Right kidney (tissue), 1 donor: ENCODE results near the gene CFAP251.
"Not testable (repeated sequence)": the region's sequence is repeated elsewhere in the genome, so short reads cannot be mapped to it uniquely, and the experiment has no call there.

Experiments used
- DNase-seq: peaks from one replicate; pipeline ENCODE4 v3.0.0-alpha.2; 2016

Gene CFAP251

DNA sequence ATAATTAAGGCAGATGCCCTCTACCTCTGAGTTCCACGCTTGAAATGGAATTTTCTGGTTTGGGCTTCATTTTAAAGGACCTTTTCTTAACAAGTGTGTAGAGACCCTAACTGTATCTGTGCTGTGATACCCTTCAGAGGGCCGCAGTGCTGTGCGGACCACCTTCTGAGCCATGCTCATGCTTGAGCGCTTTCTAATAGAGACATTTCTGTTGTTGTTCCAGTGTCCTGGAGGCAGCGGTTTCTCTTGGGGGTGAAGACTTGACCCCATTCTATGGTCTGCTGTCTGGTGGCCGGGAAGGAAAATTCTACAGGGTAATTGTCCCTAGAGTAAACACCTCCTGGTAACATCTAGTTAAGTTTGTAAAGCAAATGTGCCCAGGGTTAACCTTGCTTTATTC, 56.6 kb downstream of the CFAP251 start:
- DNase-seq, result peak; percentile 2

- DNase-seq, result no peak
Observed at GRCh38 chr12:121976950-121977349, 58.6 kb downstream of the CFAP251 start.

GRCh38 chr12:121980191-121980891, 61.9 kb downstream of the CFAP251 start:
- no peak for DNase-seq

- no peak for DNase-seq
Observed at GRCh38 chr12:121980892-121981272, 62.5 kb downstream of the CFAP251 start.

DNA sequence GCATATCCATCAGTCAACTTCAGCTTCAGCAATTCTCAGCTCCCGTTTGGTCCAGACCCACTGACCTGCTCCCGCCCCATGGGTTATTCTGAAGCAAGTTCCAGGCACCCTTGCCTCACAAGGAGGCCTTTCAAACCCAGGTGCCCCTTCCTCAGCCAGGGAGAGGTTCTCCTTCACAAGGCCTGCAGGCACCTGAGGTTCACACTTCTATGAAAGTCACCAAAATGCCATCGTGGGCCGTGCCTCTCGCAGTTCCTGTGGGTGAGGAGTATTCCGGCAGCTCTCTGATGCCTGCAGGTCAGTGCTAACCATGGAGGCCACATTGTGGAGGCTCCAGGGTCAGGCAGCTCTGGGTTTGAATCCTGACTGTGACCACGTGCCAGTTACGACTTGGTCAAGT, 63.1 kb downstream of the CFAP251 start:
- DNase-seq, result no peak

DNA sequence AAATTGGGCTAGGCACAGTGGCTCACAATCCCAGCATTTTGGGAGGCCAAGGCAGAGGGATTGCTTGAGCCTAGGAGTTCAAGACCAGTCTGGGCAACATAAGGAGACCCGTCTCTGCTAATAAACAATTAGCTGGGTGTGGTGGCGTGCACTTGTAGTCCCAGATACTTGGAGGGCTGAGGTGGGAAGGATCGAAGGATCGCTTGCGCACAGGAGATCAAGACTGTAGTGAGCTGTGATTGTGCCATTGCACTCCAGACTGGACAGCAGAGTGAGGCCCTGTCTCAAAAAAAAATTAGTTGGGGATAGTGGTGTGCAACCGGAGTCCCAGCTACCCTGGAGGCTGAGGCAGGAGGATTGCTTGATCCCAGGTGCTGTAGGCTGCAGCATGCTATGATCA, 64.6 kb downstream of the CFAP251 start:
- DNase-seq, result no peak

DNA sequence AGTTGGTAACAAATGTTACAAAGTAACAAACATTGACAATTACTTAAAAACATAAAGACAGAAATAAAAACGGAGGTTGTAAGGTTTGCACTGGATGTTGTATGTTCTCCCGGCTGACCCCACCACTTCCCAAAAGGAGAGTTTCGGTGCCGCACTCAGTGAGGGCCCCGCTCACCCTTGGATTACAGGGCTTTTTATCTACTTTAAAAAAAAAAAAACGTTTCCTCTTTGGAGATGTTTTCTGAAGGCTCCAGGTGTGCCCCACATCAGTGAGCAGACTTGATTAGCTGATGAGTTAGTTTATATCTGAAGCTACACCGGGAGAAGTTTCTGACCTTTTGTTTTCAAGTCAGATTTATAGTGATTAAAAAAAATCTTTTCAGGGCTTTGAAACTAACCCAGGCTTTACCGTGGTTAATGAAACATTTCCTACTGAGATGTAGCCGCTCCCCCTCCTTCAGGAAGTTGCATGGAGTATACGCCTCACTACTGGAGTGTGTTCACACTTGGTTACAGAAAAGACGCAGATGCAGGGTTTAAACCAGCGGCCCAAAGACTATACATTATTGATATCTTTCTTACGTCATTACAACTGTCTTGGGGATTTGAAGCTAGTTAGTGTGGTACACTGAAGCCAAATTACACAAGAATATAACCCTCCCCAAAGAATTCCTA, 65.3 kb downstream of the CFAP251 start:
- peak; percentile 60 for DNase-seq

- DNase-seq, result no peak
Observed at GRCh38 chr12:121986489-121987245, 68.3 kb downstream of the CFAP251 start.

GRCh38 chr12:121988519-121988918, 70.1 kb downstream of the CFAP251 start:
- not testable (repeated sequence) for DNase-seq

DNA sequence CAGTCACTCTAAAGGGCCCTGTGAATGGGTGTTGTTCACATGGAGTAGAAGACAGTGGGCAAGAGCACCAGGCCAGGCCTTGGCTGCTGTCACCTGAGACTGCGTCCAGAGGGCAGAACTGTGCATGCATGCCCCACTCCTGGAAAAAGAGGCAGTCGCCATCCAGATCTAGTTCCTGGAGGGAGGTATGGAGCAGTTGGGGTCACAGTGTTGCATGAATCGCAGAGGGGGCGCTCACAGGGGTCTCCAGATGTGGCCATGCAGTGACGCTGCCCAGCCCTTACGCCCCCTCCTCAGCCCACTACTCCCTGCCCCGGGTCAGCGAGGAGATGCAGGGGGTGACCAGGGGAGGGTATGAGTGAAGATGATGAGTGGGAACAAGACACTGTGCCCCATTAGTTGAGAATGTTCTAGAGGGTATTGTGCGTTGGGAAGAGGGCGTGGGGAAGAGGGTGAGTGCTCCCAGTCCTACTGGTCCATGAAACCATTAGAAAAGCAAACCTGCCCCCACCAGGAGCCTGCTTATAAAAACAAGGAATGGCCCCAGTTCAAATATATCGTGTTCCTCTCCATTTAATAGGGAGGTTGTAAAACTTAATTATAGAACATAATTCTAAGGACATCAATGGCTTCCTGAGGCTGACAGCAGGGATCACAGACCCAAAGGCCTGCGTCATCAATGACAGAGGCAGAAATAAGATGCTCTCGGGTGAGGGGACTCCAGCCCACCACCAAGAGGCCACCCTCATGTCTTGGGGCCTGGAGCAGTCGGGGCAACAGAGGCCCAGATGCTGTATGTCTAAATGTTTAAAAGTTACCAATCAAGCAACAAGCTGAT, 71.1 kb downstream of the CFAP251 start:
- DNase-seq, result peak; percentile 59

GRCh38 chr12:121990114-121990647, 71.8 kb downstream of the CFAP251 start:
- DNase-seq, result no peak

- DNase-seq, result no peak
Observed at GRCh38 chr12:121990692-121991603, 72.6 kb downstream of the CFAP251 start.

DNA sequence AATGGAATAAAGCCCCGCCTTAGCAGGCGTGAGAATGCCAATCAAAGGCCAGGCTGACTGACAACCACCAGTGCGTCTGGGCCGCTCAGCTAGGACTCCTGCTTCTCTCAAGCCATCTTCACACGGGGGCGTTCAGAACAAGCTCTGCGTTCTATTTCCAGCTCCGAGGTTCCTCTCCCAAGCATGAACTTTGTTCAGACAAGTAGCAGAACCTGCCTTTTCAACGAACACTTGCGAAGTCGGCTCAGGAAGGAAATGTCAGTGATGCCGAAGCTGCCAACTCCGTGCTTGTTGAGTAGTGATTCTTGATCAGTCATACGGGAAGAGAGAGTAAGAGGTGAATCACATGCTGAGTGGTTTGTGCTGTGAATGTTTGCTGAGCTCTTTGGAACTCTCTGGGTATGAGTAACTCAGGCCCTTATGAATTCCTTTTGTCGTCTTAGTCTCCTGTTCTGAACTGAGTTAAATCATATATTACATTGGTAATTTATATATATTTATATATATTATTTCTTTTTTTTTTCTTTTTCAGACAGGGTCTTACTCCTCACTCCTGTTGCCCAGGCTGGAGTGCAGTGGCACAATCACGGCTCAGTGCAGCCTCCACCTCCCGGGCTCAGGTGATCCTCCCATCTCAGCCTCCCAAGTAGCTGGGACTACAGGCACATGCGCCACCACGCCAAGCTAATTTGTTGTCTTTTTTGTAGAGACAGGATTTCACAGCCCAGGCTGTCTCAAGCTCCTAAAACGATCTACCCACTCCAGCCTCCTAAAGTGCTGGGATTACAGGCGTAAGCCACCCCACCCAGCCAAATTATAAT, 73.9 kb downstream of the CFAP251 start:
- no peak for DNase-seq

- DNase-seq, result no peak
Observed at GRCh38 chr12:121996050-121996944, 77.9 kb downstream of the CFAP251 start.

DNA sequence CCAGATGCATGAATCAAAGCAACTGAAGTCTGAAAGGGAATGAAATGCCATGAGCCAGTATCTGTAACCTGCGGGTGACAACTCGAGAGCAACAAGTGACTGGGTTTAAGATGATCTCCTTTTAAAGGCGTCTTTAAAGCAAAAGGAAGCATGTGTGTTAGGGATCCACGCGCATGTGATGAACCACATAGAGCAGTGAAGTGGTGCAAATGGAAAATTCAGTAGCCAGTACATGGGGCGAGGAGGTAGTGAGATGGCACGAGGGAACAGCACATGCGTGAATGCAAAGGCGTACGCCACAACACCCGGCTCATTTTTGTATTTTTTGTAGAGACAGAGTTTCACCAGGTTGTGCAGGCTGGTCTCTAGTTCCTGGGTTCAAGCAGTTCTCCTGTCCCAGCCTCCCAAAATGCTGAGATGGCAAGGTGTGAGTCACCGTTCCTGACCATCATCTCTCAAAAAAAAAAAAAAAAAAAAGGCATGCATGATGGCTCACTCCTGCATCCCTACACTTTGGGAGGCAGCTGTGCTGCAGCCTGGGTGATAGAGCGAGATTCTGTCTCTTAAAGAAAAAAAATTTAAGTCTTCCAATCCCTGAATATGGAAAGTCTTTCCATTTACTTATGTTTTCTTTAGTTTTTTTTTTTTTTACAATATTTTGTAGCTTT, 78.7 kb downstream of the CFAP251 start:
- DNase-seq, result no peak

DNA sequence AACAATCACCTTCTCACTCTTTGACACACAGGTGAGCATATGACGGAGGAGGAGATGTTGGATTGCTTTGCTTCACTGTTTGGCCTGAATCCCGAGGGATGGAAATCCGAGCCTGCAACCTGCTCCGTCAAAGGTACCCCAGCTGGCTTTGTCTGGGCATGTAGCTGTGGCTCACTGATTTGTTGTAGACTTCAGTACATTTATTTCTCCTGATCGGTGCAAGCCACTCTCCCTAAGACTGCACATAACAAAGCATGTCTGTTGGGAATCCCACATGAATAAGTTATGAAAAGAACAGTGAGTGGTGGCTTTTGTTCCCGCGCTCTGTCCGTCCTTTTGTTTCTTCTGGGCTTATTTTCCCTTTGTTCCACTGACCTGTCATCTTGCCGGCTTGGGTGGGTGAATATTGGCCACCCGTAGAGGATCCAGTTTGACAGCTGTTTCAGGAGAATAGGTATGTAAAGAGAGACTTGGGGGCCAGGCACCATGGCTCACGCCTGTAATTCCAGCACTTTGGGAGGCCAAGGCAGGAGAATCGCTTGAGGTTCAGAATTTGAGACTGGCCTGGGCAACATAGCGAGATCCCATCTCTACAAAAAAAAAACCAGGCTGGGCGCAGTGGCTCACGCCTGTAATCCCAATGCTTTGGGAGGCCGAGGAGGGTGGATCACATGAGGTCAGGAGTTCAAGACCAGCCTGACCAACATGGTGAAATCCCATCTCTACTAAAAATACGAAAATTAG, 83.2 kb downstream of the CFAP251 start:
- DNase-seq, result no peak
